ENCODE results near the gene LTBP3. TPM values are rescaled to one million over a fixed set of nuclear protein-coding genes. Genes with fewer than 3 reads are reported as not detected.

The LTBP3 gene
- total RNA-seq, 1 experiment from 2014 or later = 10.6 TPM

DNA sequence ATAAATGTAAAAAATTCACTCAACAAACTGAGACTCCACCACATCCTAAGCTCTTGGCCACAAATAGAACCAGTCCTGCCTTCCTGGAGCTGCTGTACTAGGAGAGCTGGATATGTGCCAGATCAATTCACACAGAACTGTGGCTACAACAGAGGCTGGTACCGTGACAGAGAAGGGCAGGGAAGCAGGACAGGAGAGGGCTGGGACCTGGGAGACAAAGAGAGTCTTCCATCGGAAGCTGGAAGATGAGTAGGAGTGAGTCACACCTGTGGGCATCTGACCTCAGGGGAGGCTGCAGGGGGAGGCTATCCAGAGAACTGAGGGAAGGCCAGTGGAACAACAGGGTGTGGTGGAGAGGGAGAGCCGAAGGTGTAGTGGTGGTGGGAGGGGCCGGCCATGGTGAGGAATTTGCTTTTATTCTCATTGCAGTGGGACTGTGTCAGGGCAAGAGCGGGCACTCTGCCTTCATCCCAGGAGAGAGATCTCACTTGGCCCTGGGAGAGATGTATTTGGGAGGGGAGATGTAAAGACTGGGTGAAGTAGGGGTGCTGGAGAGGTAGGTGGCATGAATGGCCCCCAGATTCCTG lies 1.9 kb upstream of the LTBP3 start:
- no peak overlapping the region for H3K4ac ChIP-seq (ENCODE audit: low read depth, low read length)
- no peak overlapping the region for H4K8ac ChIP-seq (replicated peaks; ENCODE audit: insufficient read length, low read depth, low read length)
- peak overlapping the region; percentile 9 for H3K4me2 ChIP-seq (ENCODE audit: insufficient read depth, insufficient read length, low read length)
- H3K23ac ChIP-seq (ENCODE audit: insufficient read length, low read depth, low read length) = no peak overlapping the region
- H2AK5ac ChIP-seq (ENCODE audit: insufficient read length, low read length) = no peak overlapping the region
- no peak overlapping the region for H4K5ac ChIP-seq (ENCODE audit: insufficient read length, low read depth, low read length)
- H3K23me2 ChIP-seq (ENCODE audit: insufficient read length, low read depth, low read length, poor library complexity, severe bottlenecking) = no peaks in the 10 kb centered on the region
- Mint-ChIP-seq H3K4me1 (peaks cover 38 to 54% of the 10 kb centered on the region in 2 experiments), H3K27ac (peak overlapping the region in 1 of 3 experiments; percentile 71; a peak in 2 of 7 replicates), H3K4me3 (peak overlapping the region in 1 of 2 experiments; percentile 65; a peak in 4 of 5 replicates), H3K27me3 (ENCODE audit: low read depth) (peaks cover 40% of the 10 kb centered on the region), H3K36me3 (ENCODE audit: insufficient read depth in 1 of 3, low read depth in 3 of 3) (no peaks in the 10 kb centered on the region), H3K9me3 (no peaks in the 10 kb centered on the region)
- H2BK120ac ChIP-seq (ENCODE audit: low read depth, low read length, poor library complexity, severe bottlenecking) = no peak overlapping the region
- WGBS (ENCODE audit: extremely low coverage, insufficient read length, low lambda C conversion rate) = no CpG with 5 or more reads among the region's 5 CpGs
- H3K9ac ChIP-seq (ENCODE audit: extremely low read depth, insufficient read length, low read length) = no peak overlapping the region
- peak; percentile 63 for DNase-seq
- no peak overlapping the region for H3K27ac ChIP-seq (ENCODE audit: insufficient read length, low read depth, low read length)
- H3K4me1 ChIP-seq (ENCODE audit: insufficient read depth, low read length) = peaks cover 5% of the 10 kb centered on the region; the same call in 1 of the 2 replicates
- H3K79me1 ChIP-seq (ENCODE audit: insufficient read depth, low read depth, low read length, poor library complexity, severe bottlenecking) = no peaks in the 10 kb centered on the region
- H2BK15ac ChIP-seq (ENCODE audit: low read depth, low read length) = no peak overlapping the region
- H3K79me2 ChIP-seq (ENCODE audit: insufficient read depth, low read length) = no peaks in the 10 kb centered on the region
- H2BK20ac ChIP-seq (ENCODE audit: low read depth, low read length, poor library complexity, severe bottlenecking) = no peak overlapping the region
- H2AFZ ChIP-seq (ENCODE audit: low read length) = no peak overlapping the region
- H3K56ac ChIP-seq (ENCODE audit: insufficient read length, low read depth, low read length) = no peak overlapping the region
- no peaks in the 10 kb centered on the region for H3K9me3 ChIP-seq (ENCODE audit: control insufficient read depth, low read depth, low read length)
- no peak overlapping the region for H4K91ac ChIP-seq (ENCODE audit: insufficient read length, low read depth, low read length)
- H2BK12ac ChIP-seq (ENCODE audit: insufficient read length, low read depth, low read length) = no peak overlapping the region
- no peak overlapping the region for H3K18ac ChIP-seq (ENCODE audit: insufficient read length, low read depth, low read length)
- no peak overlapping the region for H2BK5ac ChIP-seq (ENCODE audit: insufficient read length, low read length)
- H3K27me3 ChIP-seq (ENCODE audit: insufficient read depth, low read length) = no peaks in the 10 kb centered on the region; the same call in 1 of the 2 replicates
- H4K20me1 ChIP-seq (ENCODE audit: control insufficient read depth, insufficient read depth, insufficient read length) = no peaks in the 10 kb centered on the region
- no peak for TF ChIP-seq CTCF (conservative IDR thresholded peaks at IDR 0.05)
- H3T11ph ChIP-seq (ENCODE audit: low read length) = no peak overlapping the region
- no peak overlapping the region for H3K14ac ChIP-seq (ENCODE audit: insufficient read depth, low read length)

All from H9 (cell line).